Panc1 (cell line): ENCODE results near the gene TERT. TPM values are rescaled to one million over a fixed set of nuclear protein-coding genes. Genes with fewer than 3 reads are reported as not detected.

ENCODE experiments used
- ATAC-seq: fragments of 200-7000 bp; cut with Tn5 transposase; 2 replicates; pipeline ENCODE4 v1.9.1; 2020; ENCODE audit warnings: mild to moderate bottlenecking, moderate library complexity
- BruUV-seq: library from RNA; stranded (reverse); fragments of 400-500 nt; replicated peaks from 2 replicates; lab custom pipeline; 2021; lab: Mats Ljungman, UMichigan
- CTCF ChIA-PET: fragments of 300-600 bp; sonication (Branson Sonifier 250); formaldehyde crosslinking; loops from one replicate; lab custom pipeline; 2022; ENCODE audit warnings: antibody characterized with exemption; lab: Charles Lee
- POLR2A ChIA-PET: fragments of 300-600 bp; sonication (Branson Sonifier 250); formaldehyde crosslinking; loops from one replicate; lab custom pipeline; 2022; ENCODE audit warnings: antibody characterized with exemption; lab: Charles Lee
- DNase-seq: peaks from one replicate; pipeline ENCODE4 v3.0.0-alpha.2; 2010; ENCODE audit warnings: low read depth, low spot score
- H3K27ac ChIP-seq: 2 replicates; pipeline ENCODE4 v1.5.1; 2011; ENCODE audit warnings: mild to moderate bottlenecking, low read length, inconsistent platforms
- H3K27me3 ChIP-seq: fragments of 200-500 bp; sonication (Bioruptor generic); 2 replicates; pipeline ENCODE4 v1.6.0; 2014; ENCODE audit warnings: low read length, inconsistent platforms; ENCODE audit not compliant: control insufficient read depth, insufficient read depth
- H3K36me3 ChIP-seq: fragments of 200-500 bp; sonication (Bioruptor generic); 2 replicates; pipeline ENCODE4 v1.5.1; 2014; ENCODE audit warnings: inconsistent platforms, mild to moderate bottlenecking, low read length, moderate library complexity; ENCODE audit not compliant: control insufficient read depth, insufficient read depth
- H3K4me1 ChIP-seq: 2 replicates; pipeline ENCODE4 v1.5.1; 2011; ENCODE audit warnings: inconsistent platforms, mild to moderate bottlenecking, low read length, moderate library complexity; ENCODE audit not compliant: control insufficient read depth, insufficient read depth
- H3K4me3 ChIP-seq, 2 experiments: 2 replicates each; pipeline ENCODE4 v1.5.1; 2011 to 2012; ENCODE audit warnings: low read depth in 2 of 2, low read length in 2 of 2, mild to moderate bottlenecking in 2 of 2, inconsistent platforms in 1 of 2, moderate library complexity in 1 of 2
- H3K9me3 ChIP-seq: fragments of 200-500 bp; sonication (Bioruptor generic); 2 replicates; pipeline ENCODE4 v1.5.1; 2014; ENCODE audit warnings: low read depth, mild to moderate bottlenecking, inconsistent platforms, low read length, moderate library complexity; ENCODE audit not compliant: control insufficient read depth, insufficient read depth
- CTCF ChIP-seq: fragments of 450-650 bp; IDR thresholded peaks from 2 replicates; pipeline ENCODE4 v1.5.1; 2017; ENCODE audit warnings: mild to moderate bottlenecking
- POLR2AphosphoS5 ChIP-seq: IDR thresholded peaks from 2 replicates; pipeline ENCODE4 v1.6.1; 2012; ENCODE audit warnings: mild to moderate bottlenecking, low read depth, low read length, moderate library complexity
- REST ChIP-seq, 2 experiments: IDR thresholded peaks; 2 replicates each; pipeline ENCODE4 v1.6.1; 2011 to 2012; ENCODE audit warnings: low read depth in 2 of 2, control low read depth in 1 of 2, low read length in 1 of 2, mild to moderate bottlenecking in 1 of 2, moderate library complexity in 1 of 2; ENCODE audit not compliant: insufficient read depth in 1 of 2
- SIN3A ChIP-seq: IDR thresholded peaks from 2 replicates; pipeline ENCODE4 v1.6.1; 2012; ENCODE audit warnings: low read depth, mild to moderate bottlenecking, low read length, moderate library complexity, borderline replicate concordance; ENCODE audit not compliant: insufficient read depth
- TCF7L2 ChIP-seq: IDR thresholded peaks from 2 replicates; pipeline ENCODE4 v1.6.1; 2011; ENCODE audit warnings: mild to moderate bottlenecking, low read depth, low read length, inconsistent platforms
- in situ Hi-C: cut with HindIII; loops from 2 replicates; pipeline ENCODE4 v1.10.0; 2016; ENCODE audit warnings: low sequenced_read_pairs, low pct_unique_long_range_greater_than_20kb
- intact Hi-C: fragments of 100-400 bp; cut with micrococcal nuclease; formaldehyde crosslinking; loops from one replicate; pipeline ENCODE4 v1.10.0; 2022; ENCODE audit not compliant: unreplicated experiment
- total RNA-seq: library from RNA; stranded (reverse); gene quantifications from one replicate; pipeline ENCODE4 v1.2.1, GENCODE V29; 2021; ENCODE audit not compliant: unreplicated experiment

The TERT gene
- total RNA-seq, 1 experiment from 2014 or later: 8.9 TPM

- peaks cover 2% of the 10 kb centered on the region; the same call in 1 of the 2 replicates for H3K4me1 ChIP-seq
- POLR2A ChIA-PET: no interaction called here
- in situ Hi-C loops (no loop called here), intact Hi-C loops (no loop called here)
- H3K27me3 ChIP-seq: no peaks in the 10 kb centered on the region
- DNase-seq (no peak), ATAC-seq (no peak)
- TF ChIP-seq REST (IDR thresholded peaks at IDR 0.05; ENCODE audit: insufficient read depth in 1 of 2, low read depth in 2 of 2, low read length in 1 of 2) (no peak), CTCF (no peak), TCF7L2 (no peak), POLR2AphosphoS5 (no peak), SIN3A (no peak)
- peaks cover 3% of the 10 kb centered on the region; the same call in 1 of the 2 replicates for H3K9me3 ChIP-seq
- H3K36me3 ChIP-seq: no peaks in the 10 kb centered on the region
- H3K27ac ChIP-seq: no peak overlapping the region
- CTCF ChIA-PET: no interaction called here
- no peak overlapping the region for H3K4me3 ChIP-seq
- no TSS peak for BruUV-seq
Observed at GRCh38 chr5:1310118-1310517, 15.2 kb upstream of the TERT start.

- BruUV-seq: no TSS peak
- intact Hi-C loops (no loop called here), in situ Hi-C loops (no loop called here)
- no peak for DNase-seq
- Histone ChIP-seq H3K9me3 (no peaks in the 10 kb centered on the region), H3K4me3 (no peak overlapping the region), H3K4me1 (no peaks in the 10 kb centered on the region), H3K36me3 (no peaks in the 10 kb centered on the region), H3K27ac (no peak overlapping the region), H3K27me3 (no peaks in the 10 kb centered on the region)
- CTCF ChIA-PET: no interaction called here
- ATAC-seq: no peak
- POLR2A ChIA-PET: no interaction called here
- no peak for TF ChIP-seq SIN3A
- TF ChIP-seq CTCF: no peak
- TF ChIP-seq REST (IDR thresholded peaks at IDR 0.05; ENCODE audit: insufficient read depth in 1 of 2, low read depth in 2 of 2, low read length in 1 of 2): no peak
- TF ChIP-seq POLR2AphosphoS5: no peak
- TF ChIP-seq TCF7L2: no peak
Observed at GRCh38 chr5:1304033-1304432, 9.2 kb upstream of the TERT start.
